Neural progenitor cell (in vitro differentiated cells): ENCODE data around the gene DCTN5. TPM values are rescaled to one million over a fixed set of nuclear protein-coding genes. Genes with fewer than 3 reads are reported as not detected.
"Not testable (repeated sequence)": the region's sequence is repeated elsewhere in the genome, so short reads cannot be mapped to it uniquely, and the experiment has no call there.

ENCODE experiments used
- DNase-seq: peaks from one replicate; pipeline ENCODE4 v3.0.0-alpha.2; 2016; ENCODE audit warnings: low spot score
- H2AFZ ChIP-seq: fragments of 200-600 bp; sonication (generic); replicated peaks from 2 replicates; pipeline ENCODE4 v1.6.1; 2016; ENCODE audit warnings: antibody characterized with exemption
- H3F3A ChIP-seq: fragments of 200-600 bp; sonication (generic); 2 replicates; pipeline ENCODE4 v1.6.1; 2016; ENCODE audit warnings: antibody characterized with exemption, low read depth
- H3K27ac ChIP-seq: fragments of 200-600 bp; sonication (generic); 2 replicates; pipeline ENCODE4 v1.5.1; 2016; ENCODE audit warnings: mild to moderate bottlenecking
- H3K27me3 ChIP-seq: fragments of 200-600 bp; sonication (generic); 2 replicates; pipeline ENCODE4 v1.6.1; 2016; ENCODE audit warnings: mild to moderate bottlenecking, moderate library complexity
- H3K36me3 ChIP-seq: fragments of 200-600 bp; sonication (generic); 2 replicates; pipeline ENCODE4 v1.5.1; 2016
- H3K4me1 ChIP-seq: fragments of 200-600 bp; sonication (generic); 2 replicates; pipeline ENCODE4 v1.6.1; 2016; ENCODE audit warnings: mixed run types
- H3K4me2 ChIP-seq: fragments of 200-600 bp; sonication (generic); 2 replicates; pipeline ENCODE4 v1.6.1; 2016
- H3K4me3 ChIP-seq: fragments of 200-600 bp; sonication (generic); 2 replicates; pipeline ENCODE4 v1.5.1; 2016
- H3K79me2 ChIP-seq: fragments of 200-600 bp; sonication (generic); 2 replicates; pipeline ENCODE4 v1.6.1; 2016; ENCODE audit warnings: low read depth
- H3K9ac ChIP-seq: fragments of 200-600 bp; sonication (generic); 2 replicates; pipeline ENCODE4 v1.6.1; 2016
- H3K9me3 ChIP-seq: fragments of 200-600 bp; sonication (generic); 2 replicates; pipeline ENCODE4 v1.5.1; 2016; ENCODE audit warnings: low read depth
- H4K20me1 ChIP-seq: fragments of 200-600 bp; sonication (generic); 2 replicates; pipeline ENCODE4 v1.6.1; 2016; ENCODE audit warnings: low read depth
- H3K27ac Mint-ChIP-seq: 3 replicates; pipeline ENCODE4 v1.8.0; 2021; ENCODE audit warnings: mixed read lengths
- H3K27me3 Mint-ChIP-seq: 2 replicates; pipeline ENCODE4 v1.8.0; 2022; ENCODE audit warnings: low read depth, mild to moderate bottlenecking, inconsistent platforms, moderate library complexity, mixed read lengths; ENCODE audit not compliant: insufficient read depth
- H3K36me3 Mint-ChIP-seq: 3 replicates; pipeline ENCODE4 v1.8.0; 2021; ENCODE audit warnings: mixed read lengths
- H3K4me1 Mint-ChIP-seq: 3 replicates; pipeline ENCODE4 v1.8.0; 2021; ENCODE audit warnings: mixed read lengths
- H3K4me3 Mint-ChIP-seq: 3 replicates; pipeline ENCODE4 v1.8.0; 2021; ENCODE audit warnings: mild to moderate bottlenecking, moderate library complexity, mixed read lengths
- H3K9me3 Mint-ChIP-seq: 3 replicates; pipeline ENCODE4 v1.8.0; 2020; ENCODE audit warnings: mixed read lengths
- EZH2 ChIP-seq: fragments of 200-600 bp; sonication (generic); IDR thresholded peaks from 2 replicates; pipeline ENCODE4 v1.6.1; 2017; ENCODE audit warnings: antibody characterized with exemption, mild to moderate bottlenecking, moderate library complexity
- EZH2phosphoT487 ChIP-seq: fragments of 200-600 bp; sonication (generic); IDR thresholded peaks from 2 replicates; pipeline ENCODE4 v1.6.1; 2017; ENCODE audit warnings: antibody characterized with exemption
- total RNA-seq: library from RNA; depleted of rRNA; stranded (reverse); fragments of >200 nt; gene quantifications from 2 replicates; pipeline ENCODE4 v1.2.3, GENCODE V29; 2015; ENCODE audit warnings: low replicate concordance
- TF ChIP-seq, protein P1 (sequence below): fragments of 200-600 bp; sonication (generic); IDR thresholded peaks from 2 replicates; pipeline ENCODE4 v1.5.1; 2017; ENCODE audit warnings: antibody characterized with exemption, mild to moderate bottlenecking

The DCTN5 gene
- total RNA-seq, 1 donor from 2014 or later = 35.7 TPM

DNA sequence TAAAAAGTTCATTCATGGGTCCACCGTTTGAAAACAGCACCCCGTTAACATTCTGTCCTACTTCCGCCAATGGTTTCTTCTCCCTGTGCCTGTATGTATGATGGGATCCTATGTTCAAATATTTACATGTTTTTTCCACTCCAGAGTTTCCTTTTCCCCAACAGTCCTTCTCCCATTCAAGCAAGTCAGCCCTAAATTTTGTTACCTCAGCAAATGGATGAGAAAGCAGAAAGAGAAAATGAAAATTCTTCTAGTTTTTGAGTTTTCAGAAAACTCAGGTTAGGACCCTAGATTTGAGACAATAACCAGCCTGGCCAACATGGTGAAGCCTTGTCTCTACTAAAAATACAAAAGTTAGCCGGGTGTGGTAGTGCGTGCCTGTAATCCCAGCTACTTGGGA lies 75.2 kb downstream of the DCTN5 start:
- no peaks in the 10 kb centered on the region for H3K9me3 ChIP-seq
- H2AFZ ChIP-seq = no peak overlapping the region
- no peaks in the 10 kb centered on the region for H4K20me1 ChIP-seq
- peaks cover 23% of the 10 kb centered on the region for H3K27me3 ChIP-seq
- no peak for DNase-seq
- no peak overlapping the region for H3K4me2 ChIP-seq
- H3K4me1 ChIP-seq = no peaks in the 10 kb centered on the region
- H3K4me3 ChIP-seq = no peak overlapping the region
- no peaks in the 10 kb centered on the region for H3K79me2 ChIP-seq
- Mint-ChIP-seq H3K4me1 (no peaks in the 10 kb centered on the region), H3K9me3 (peaks cover 5% of the 10 kb centered on the region), H3K27me3 (peaks cover 15% of the 10 kb centered on the region), H3K27ac (no peak overlapping the region), H3K36me3 (no peaks in the 10 kb centered on the region), H3K4me3 (no peak overlapping the region)
- H3K36me3 ChIP-seq = no peaks in the 10 kb centered on the region
- no peak overlapping the region for H3K9ac ChIP-seq
- H3K27ac ChIP-seq = no peak overlapping the region
- no peak for TF ChIP-seq EZH2phosphoT487
- TF ChIP-seq, protein P1, sequence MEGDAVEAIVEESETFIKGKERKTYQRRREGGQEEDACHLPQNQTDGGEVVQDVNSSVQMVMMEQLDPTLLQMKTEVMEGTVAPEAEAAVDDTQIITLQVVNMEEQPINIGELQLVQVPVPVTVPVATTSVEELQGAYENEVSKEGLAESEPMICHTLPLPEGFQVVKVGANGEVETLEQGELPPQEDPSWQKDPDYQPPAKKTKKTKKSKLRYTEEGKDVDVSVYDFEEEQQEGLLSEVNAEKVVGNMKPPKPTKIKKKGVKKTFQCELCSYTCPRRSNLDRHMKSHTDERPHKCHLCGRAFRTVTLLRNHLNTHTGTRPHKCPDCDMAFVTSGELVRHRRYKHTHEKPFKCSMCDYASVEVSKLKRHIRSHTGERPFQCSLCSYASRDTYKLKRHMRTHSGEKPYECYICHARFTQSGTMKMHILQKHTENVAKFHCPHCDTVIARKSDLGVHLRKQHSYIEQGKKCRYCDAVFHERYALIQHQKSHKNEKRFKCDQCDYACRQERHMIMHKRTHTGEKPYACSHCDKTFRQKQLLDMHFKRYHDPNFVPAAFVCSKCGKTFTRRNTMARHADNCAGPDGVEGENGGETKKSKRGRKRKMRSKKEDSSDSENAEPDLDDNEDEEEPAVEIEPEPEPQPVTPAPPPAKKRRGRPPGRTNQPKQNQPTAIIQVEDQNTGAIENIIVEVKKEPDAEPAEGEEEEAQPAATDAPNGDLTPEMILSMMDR = no peak
- TF ChIP-seq EZH2 = no peak
- H3F3A ChIP-seq = no peaks in the 10 kb centered on the region

DNA sequence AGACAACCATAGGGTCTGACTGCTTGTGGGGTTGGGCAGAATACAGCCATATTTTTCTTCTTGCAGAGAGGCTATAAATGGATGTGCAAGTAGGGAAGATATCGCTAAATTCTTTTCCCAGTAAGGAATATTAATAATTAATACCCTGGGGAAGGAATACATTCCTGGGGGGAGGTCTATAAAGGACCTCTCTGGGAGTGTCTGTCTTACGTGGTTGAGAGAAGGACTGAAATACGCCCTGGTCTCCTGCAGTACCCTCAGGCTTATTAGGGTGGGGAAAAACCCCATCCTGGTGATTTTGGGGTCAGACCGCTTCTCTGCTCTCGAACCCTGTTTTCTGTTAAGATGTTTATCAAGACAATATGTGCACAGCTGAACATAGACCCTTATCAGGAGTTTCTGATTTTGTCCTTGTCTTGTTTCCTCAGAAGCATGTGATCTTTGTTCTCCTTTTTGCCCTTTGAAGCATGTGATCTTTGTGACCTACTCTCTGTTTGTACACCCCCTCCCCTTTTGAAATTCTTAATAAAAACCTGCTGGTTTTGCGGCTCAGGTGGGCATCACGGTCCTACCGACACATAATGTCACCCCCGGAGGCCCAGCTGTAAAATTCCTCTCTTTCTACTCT lies 81.5 kb downstream of the DCTN5 start:
- H3K27me3 ChIP-seq, H3K27me3 Mint-ChIP-seq, DNase-seq, H3K27ac Mint-ChIP-seq, H3K4me2 ChIP-seq, H3K9me3 Mint-ChIP-seq, H3K27ac ChIP-seq, H3K4me3 ChIP-seq, H3K9ac ChIP-seq, H3K4me1 Mint-ChIP-seq, H3F3A ChIP-seq, H3K4me1 ChIP-seq, H4K20me1 ChIP-seq, H2AFZ ChIP-seq, H3K79me2 ChIP-seq, H3K9me3 ChIP-seq, H3K4me3 Mint-ChIP-seq, H3K36me3 Mint-ChIP-seq, H3K36me3 ChIP-seq: not testable (repeated sequence)

DNA sequence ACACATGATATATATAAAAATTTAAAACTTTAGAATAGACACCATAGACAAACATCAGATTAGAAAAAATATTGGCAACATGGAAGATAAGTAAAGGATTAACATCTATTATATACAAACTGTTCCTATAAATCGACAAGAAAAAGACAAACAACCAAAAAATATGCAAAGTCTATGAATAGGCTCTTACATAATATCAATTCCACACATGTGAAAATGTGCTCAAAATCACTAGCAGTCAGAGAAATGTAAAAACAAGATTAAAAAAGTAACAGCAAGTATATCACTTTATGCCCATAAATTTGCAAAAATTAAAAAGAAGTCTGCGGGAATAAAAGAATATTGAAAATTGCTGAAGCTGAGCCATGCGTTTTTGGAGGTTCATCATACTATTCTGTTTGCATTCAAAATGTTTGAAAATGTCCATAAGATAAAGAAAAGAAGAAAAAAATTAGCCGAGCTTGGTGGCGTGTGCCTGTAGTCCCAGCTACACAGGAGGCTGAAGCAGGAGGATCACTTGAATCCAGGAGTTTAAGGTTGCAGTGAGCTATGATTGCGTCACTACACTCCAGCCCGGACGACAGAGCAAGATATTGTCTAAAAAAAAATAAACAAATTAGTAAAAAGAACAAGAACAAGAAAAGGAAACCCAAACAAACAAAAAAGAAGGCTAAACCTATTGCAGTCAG lies 83.0 kb downstream of the DCTN5 start:
- Mint-ChIP-seq H3K4me3 (no peak overlapping the region), H3K27ac (no peak overlapping the region)
- H3K9me3 ChIP-seq = no peaks in the 10 kb centered on the region

More for the DNA sequence above, 83.0 kb downstream of the DCTN5 start:
- no peak overlapping the region for H3K4me2 ChIP-seq
- H3K4me3 ChIP-seq = no peak overlapping the region
- Mint-ChIP-seq H3K27me3 (peaks cover 2% of the 10 kb centered on the region), H3K4me1 (peaks cover 4% of the 10 kb centered on the region), H3K36me3 (no peaks in the 10 kb centered on the region), H3K9me3 (peaks cover 7% of the 10 kb centered on the region)
- no peaks in the 10 kb centered on the region for H3F3A ChIP-seq
- H4K20me1 ChIP-seq = no peaks in the 10 kb centered on the region
- TF ChIP-seq, protein P1 = no peak
- TF ChIP-seq EZH2 (no peak), EZH2phosphoT487 (no peak)
- no peaks in the 10 kb centered on the region for H3K36me3 ChIP-seq
- DNase-seq = no peak
- H3K4me1 ChIP-seq = no peaks in the 10 kb centered on the region
- no peak overlapping the region for H3K9ac ChIP-seq
- H2AFZ ChIP-seq = no peak overlapping the region
- H3K27ac ChIP-seq = no peak overlapping the region
- H3K27me3 ChIP-seq = no peaks in the 10 kb centered on the region
- H3K79me2 ChIP-seq = no peaks in the 10 kb centered on the region
